Brain microvascular endothelial cell (primary cell): ENCODE results near the gene EFNA4.

Source experiments
- DNase-seq: peaks from one replicate; pipeline ENCODE4 v3.0.0-alpha.2; 2020
- H3K27ac ChIP-seq: fragments of 250-450 bp; sonication (Bioruptor Pico); 2 replicates; pipeline ENCODE4 v1.5.1; 2020; ENCODE audit warnings: mild to moderate bottlenecking, moderate library complexity
- H3K27me3 ChIP-seq: fragments of 250-450 bp; sonication (Bioruptor Pico); replicated peaks from 2 replicates; pipeline ENCODE4 v1.5.1; 2020; ENCODE audit warnings: mild to moderate bottlenecking
- H3K36me3 ChIP-seq: fragments of 250-450 bp; sonication (Bioruptor Pico); replicated peaks from 2 replicates; pipeline ENCODE4 v1.5.1; 2020; ENCODE audit warnings: mild to moderate bottlenecking
- H3K4me3 ChIP-seq: 2 replicates; pipeline ENCODE4 v1.5.1; 2011; ENCODE audit warnings: low read depth, mild to moderate bottlenecking, control low read depth, low read length, moderate library complexity
- in situ Hi-C: cut with HindIII; loops from 2 replicates; pipeline ENCODE4 v1.10.0; 2017; ENCODE audit warnings: low sequenced_read_pairs, low pct_ligation_motif_present
- TF ChIP-seq, protein P1 (sequence below): IDR thresholded peaks from 2 replicates; pipeline ENCODE4 v1.5.1; 2011; ENCODE audit warnings: low read depth, mild to moderate bottlenecking, moderate library complexity, low read length, control low read depth, inconsistent platforms; ENCODE audit errors: missing control alignments

EFNA4 gene

GRCh38 chr1:155060736-155061135 lies 2.8 kb upstream of the EFNA4 start:
- Histone ChIP-seq H3K36me3 (peaks cover 23% of the 10 kb centered on the region), H3K27me3 (no peaks in the 10 kb centered on the region), H3K4me3 (no peak overlapping the region), H3K27ac (no peak overlapping the region)
- TF ChIP-seq, protein P1, sequence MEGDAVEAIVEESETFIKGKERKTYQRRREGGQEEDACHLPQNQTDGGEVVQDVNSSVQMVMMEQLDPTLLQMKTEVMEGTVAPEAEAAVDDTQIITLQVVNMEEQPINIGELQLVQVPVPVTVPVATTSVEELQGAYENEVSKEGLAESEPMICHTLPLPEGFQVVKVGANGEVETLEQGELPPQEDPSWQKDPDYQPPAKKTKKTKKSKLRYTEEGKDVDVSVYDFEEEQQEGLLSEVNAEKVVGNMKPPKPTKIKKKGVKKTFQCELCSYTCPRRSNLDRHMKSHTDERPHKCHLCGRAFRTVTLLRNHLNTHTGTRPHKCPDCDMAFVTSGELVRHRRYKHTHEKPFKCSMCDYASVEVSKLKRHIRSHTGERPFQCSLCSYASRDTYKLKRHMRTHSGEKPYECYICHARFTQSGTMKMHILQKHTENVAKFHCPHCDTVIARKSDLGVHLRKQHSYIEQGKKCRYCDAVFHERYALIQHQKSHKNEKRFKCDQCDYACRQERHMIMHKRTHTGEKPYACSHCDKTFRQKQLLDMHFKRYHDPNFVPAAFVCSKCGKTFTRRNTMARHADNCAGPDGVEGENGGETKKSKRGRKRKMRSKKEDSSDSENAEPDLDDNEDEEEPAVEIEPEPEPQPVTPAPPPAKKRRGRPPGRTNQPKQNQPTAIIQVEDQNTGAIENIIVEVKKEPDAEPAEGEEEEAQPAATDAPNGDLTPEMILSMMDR, result no peak
- no peak for DNase-seq
- in situ Hi-C loops, result no loop called here

DNA sequence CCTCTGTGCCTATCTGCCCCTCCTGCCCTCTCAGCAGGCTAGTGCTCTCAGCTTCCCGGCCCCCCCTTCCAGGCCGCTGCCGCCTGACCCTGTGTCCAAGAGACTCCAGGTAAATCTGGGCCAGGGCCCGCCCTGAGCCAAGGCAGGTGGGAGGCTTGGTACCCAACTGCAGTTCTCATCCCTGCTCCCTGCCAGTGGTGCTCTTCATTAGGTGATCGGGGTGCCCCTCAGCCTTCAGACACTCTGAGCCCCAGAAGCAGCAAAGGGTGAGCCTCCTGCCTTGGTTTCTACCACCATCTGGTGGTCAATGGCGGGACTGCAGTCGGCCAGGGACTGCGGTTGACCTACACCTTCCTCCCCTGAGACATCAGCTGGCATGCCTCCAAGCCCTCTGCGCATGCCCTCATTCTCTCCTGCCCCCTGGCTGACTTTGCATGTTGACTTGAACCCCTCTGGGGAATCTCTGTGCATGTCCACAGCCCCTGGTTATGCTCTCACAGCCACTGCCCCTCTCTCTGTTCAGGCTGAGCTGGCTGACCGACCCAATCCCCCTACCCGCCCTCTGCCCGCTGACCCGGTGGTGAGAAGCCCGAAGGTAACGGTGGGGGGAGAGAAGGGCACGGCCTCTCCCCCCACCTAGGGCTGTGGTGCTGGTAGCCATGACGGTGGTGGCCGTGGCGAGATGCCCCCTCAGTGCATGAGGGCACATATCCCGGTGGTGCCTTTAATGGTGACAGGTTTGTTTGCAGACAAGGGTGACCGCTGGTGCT lies 2.0 kb upstream of the EFNA4 start:
- peak; percentile 81 for DNase-seq
- Histone ChIP-seq H3K36me3 (peaks cover 15% of the 10 kb centered on the region), H3K27me3 (no peaks in the 10 kb centered on the region), H3K4me3 (no peak overlapping the region), H3K27ac (no peak overlapping the region)
- in situ Hi-C loops, result no loop called here
- TF ChIP-seq, protein P1, result peak; percentile 99

DNA sequence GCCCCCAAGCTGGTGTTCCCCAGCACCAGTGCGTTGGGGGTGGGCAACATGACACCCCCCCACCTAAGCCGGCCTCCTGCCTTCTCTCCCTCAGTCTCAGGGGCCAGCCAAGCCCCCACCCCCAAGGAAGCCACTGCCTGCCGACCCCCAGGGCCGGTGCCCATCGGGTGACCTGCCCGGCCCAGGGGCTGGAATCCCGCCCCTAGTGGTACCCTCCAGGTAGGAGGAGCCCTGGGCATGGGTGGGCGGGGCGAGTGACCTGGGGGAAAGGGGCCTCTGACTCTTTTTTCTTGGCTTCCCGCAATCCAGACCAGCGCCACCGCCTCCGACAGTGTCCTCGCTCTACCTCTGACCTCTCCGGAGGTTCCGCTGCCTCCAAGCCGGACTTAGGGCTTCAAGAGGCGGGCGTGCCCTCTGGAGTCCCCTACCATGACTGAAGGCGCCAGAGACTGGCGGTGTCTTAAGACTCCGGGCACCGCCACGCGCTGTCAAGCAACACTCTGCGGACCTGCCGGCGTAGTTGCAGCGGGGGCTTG lies 1.3 kb upstream of the EFNA4 start:
- DNase-seq, result no peak
- in situ Hi-C loops, result no loop called here
- Histone ChIP-seq H3K36me3 (peaks cover 14% of the 10 kb centered on the region), H3K27me3 (no peaks in the 10 kb centered on the region), H3K27ac (no peak overlapping the region), H3K4me3 (no peak overlapping the region)
- TF ChIP-seq, protein P1, result peak; percentile 18

DNA sequence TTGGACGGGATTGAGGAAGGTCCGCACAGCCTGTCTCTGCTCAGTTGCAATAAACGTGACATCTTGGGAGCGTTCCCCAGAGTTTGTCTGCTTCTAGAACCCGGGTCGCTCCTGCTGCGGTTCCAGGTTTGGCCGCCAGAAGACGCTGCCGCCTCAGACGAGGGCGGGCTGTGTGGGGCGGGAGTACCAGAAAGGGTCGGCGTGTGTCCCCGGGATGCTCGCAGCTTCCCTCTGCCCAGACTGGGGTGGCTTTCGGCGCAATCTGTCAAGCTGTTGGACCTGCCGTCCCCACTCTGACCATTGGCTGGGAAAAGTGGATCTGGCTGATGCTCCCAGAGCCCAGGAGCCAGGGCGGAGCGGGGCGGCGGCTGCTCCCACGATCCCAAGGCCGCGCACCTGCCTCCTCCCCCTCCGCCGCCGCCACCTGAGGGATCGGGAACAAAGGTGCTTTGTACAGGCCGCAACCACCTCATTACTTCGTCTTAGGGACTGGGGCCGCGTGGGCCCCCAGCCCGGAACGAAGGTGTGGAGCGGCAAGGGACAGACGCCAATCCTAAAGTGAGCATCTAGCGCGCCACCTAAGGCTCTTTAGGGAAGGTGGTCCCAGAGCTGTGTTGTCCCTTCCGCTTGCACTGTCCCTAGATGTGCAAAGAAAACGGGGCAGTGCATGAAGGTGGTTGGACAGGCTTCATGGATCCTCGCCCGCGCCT lies 683 bp upstream of the EFNA4 start:
- H3K27me3 ChIP-seq, result no peaks in the 10 kb centered on the region
- no peak overlapping the region for H3K27ac ChIP-seq
- TF ChIP-seq, protein P1, result peak; percentile 94
- H3K36me3 ChIP-seq, result peaks cover 10% of the 10 kb centered on the region
- peak overlapping the region; percentile 91 for H3K4me3 ChIP-seq
- in situ Hi-C loops, result no loop called here
- DNase-seq, result peak; percentile 48

DNA sequence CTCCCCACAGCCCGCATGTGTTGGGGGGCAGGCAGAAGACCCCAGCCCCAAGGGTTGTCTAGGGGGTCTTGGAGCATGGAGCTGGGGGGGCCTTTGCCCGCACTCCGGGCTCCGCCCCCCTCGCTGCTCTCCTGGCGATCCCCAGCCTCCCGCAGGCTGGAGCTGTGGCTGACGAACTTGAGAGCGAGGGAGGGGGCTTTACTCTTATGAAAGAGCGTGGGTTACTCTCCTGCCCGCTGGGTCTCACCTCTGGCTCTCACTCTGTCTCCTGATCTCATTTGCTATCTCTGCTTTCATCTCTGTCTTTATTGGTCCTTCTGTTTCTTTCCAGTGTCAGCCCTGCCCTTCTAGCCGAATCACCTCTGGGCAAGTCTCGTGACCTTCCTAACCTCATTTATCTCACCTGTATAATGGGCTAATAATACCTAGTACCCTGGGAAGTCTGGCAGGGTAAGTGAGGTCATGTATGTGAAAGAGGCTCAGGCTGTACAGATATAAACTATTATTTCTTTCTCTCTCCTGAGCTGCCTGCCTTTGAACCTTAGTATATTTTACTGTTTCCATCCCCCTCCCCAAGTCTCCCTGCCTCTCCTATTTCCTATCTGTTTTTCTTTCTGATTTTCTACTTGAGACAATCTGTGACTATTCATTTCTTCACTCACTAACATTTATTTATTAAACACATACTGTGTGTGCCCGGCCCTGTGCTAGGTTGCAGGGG lies 731 bp downstream of the EFNA4 start:
- no peak overlapping the region for H3K27ac ChIP-seq
- in situ Hi-C loops, result no loop called here
- TF ChIP-seq, protein P1, result no peak
- no peak for DNase-seq
- H3K36me3 ChIP-seq, result peaks cover 3% of the 10 kb centered on the region
- H3K27me3 ChIP-seq, result no peaks in the 10 kb centered on the region
- peak overlapping the region; percentile 91 for H3K4me3 ChIP-seq
